C4-2B (cell line): ENCODE results near the gene CAMTA2.

Experiments
- H3K27ac ChIP-seq: fragments of 450-650 bp; 2 replicates; pipeline ENCODE4 v1.5.1; 2017
- ZFX ChIP-seq: fragments of 450-650 bp; IDR thresholded peaks from 2 replicates; pipeline ENCODE4 v1.6.1; 2017
- TF ChIP-seq, protein P1 (sequence below): fragments of 450-650 bp; conservative IDR thresholded peaks from 2 replicates; pipeline ENCODE4 v1.5.1; 2017; ENCODE audit warnings: mild to moderate bottlenecking

Gene CAMTA2

DNA sequence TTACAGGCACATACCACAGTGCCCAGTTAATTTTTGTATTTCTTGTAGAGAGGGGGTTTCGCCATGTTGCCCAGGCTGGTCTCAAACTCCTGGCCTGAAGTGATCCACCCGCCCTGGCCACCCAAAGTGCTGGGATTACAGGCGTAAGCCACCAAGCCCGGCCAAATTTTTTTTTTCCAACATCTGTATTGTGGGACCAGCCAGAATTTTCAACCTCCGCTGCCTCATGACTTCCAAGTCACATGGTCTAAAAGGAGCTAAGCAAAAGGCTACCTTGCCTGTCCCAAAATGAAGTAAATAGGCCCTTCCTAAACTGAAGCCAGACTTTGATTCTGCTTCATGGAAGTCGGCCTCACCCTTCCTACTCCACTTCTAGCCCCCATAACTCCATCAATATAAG, 15.6 kb downstream of the CAMTA2 start:
- H3K27ac ChIP-seq = no peak overlapping the region
- TF ChIP-seq, protein P1, sequence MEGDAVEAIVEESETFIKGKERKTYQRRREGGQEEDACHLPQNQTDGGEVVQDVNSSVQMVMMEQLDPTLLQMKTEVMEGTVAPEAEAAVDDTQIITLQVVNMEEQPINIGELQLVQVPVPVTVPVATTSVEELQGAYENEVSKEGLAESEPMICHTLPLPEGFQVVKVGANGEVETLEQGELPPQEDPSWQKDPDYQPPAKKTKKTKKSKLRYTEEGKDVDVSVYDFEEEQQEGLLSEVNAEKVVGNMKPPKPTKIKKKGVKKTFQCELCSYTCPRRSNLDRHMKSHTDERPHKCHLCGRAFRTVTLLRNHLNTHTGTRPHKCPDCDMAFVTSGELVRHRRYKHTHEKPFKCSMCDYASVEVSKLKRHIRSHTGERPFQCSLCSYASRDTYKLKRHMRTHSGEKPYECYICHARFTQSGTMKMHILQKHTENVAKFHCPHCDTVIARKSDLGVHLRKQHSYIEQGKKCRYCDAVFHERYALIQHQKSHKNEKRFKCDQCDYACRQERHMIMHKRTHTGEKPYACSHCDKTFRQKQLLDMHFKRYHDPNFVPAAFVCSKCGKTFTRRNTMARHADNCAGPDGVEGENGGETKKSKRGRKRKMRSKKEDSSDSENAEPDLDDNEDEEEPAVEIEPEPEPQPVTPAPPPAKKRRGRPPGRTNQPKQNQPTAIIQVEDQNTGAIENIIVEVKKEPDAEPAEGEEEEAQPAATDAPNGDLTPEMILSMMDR = no peak
- TF ChIP-seq ZFX = no peak

DNA sequence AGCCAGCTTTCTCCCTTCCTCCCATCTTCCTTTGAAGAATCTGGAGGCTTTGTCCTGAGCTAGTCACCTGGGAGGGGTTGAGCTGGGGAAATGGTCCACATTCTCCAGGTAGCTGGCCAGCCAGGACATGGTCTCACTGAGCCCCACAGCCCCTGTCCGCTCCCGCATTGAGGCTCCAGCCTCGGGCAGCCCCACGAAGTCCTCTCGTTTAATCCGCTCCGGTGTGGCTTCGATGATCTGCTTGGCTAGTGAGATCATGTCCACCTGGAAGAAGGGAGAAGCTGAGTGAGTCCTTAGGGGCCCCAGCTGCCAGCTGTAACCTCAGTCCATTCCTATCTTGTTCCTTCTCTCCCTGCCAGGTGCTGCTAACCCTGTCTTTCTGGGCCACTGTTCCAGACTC, 17.2 kb downstream of the CAMTA2 start:
- no peak overlapping the region for H3K27ac ChIP-seq
- no peak for TF ChIP-seq ZFX
- TF ChIP-seq, protein P1 = no peak

DNA sequence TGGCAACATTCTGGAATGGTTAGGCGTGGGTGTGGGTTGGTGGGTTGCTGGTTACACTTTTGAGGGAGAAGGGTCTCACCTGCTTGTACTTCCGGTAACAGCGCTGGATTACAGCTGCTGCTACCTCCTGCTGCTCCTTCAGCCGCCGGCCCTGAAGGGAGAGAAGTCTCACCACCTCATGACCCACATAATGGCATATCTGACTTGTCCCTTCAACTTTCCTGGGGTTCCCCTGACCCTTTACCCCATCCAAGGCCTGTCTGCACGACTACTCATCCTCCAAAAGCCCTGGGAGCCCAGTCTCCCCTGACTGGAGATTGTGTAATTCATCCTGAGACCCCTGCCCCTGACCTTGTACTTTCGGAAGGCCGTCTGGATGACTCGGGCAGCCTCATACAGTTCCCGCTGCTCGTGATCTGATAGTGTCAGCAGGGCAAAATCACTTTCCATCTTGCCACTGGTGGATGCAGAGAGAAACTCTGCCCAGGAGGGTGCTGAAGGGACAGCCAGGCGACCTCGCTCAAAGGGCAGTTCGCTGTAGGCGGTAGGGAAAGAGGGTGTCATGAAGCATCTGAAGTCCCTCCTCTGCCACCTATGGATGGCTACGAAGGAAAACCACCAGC, 17.8 kb downstream of the CAMTA2 start:
- H3K27ac ChIP-seq = no peak overlapping the region
- TF ChIP-seq, protein P1 = no peak
- TF ChIP-seq ZFX = no peak

DNA sequence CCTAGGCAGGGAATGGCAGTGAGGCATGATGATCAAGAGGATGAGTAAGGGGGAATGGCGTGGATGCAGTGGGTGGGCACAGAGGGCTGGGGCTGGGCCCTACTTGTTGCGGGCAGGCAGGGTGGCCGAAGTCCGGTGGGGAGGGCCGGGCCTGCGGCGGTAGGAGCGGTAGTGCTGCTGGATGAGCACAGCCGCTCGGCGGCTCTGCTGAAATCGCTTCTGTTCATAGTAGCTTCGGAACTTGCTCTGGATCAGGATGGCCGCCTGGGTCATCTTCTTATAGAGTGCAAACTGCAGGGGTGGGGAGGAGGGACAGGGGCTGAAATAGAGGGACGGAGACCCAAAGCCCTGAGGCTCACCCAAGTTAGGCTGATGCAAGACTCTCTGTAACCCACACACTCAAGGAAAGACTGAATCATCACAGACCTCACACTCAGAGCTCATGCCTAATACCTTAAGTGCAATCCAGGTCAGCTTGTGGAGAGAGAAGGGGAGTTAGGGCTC, 18.4 kb downstream of the CAMTA2 start:
- H3K27ac ChIP-seq = peak overlapping the region; percentile 95

DNA sequence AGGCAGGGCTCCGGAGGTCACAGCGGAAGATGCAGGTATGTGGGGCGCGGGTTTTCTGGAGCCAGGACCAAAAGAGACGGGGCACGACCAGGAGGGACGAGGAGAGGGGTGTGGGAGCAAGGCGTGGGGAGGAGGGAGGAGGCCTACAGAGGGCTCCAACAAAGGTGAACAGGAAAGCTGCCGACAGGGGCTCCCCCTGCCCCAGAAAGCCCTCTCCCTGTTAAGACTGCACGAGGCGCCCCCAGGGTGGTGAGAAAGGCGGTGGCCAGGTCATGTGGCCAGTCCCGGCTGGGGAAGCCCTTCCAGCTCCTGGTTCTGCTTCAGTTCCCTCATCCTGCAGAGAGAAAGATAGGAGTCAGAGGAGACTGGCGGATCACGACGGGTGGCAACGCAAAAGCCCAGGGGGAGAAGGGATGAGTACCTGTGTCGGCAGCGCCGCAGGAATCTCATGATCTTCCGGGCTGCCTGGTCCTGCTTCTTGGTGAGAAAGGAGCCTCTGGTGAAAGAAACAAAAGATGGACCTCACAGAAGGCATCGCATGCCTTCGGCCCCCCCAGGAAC, 18.9 kb downstream of the CAMTA2 start:
- no peak for TF ChIP-seq ZFX
- TF ChIP-seq, protein P1 = no peak
- peak overlapping the region; percentile 95 for H3K27ac ChIP-seq

More for the DNA sequence above, 18.4 kb downstream of the CAMTA2 start:
- TF ChIP-seq ZFX = no peak
- TF ChIP-seq, protein P1 = no peak

DNA sequence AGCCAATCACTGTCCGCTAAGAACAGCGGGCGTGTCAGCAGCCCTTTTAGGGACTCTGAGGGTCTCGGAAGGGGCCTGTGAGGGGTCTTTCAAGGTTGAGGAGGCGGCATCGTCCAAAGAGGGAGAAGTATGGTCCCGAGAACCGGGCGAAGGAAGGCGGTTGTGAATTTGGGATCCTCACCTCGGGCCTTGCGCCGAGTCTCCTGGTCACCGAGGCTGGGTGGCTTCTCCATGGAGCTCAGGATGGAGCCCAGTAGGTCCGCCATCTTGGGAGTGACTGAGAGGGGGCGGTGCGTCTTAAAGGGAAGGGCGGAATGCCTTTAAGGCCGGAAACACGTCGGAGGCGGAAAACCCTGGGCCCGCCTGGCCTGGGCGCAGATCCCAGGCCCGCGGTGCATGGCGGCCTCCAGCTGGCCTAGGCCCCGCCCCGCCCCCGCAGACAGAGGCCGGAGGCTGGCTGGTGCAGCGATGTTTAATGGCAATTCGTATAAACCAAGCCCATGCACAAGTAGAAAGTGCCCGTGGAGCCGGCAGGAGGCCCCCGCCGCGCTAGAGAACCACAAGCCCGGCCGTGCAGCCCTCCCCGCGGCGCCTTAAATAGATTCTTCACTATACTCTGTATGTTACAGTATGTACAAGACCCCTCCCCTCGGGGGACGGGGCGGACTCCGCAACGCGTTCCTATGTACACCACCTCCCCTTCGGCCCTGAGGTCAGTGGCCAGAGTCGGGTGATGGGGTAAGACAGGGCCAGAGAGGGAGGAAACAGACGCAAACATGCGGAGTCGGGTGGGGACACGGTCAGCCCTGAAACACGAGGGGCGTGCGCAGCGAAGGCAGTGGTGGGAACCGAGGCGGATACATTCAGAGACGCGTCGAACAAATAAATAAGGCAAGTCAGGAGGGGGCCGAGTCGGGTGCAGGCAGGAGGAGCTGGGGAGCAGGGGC, 19.7 kb downstream of the CAMTA2 start, which contains the start of gene SPAG7:
Gene SPAG7, minus strand, starts transcription at position 279 of the 947 bp plus-strand sequence. Its CDS starts 13 bp downstream, at position 266.
- TF ChIP-seq, protein P1 = no peak
- TF ChIP-seq ZFX = peak; percentile 37; the same call in 1 of the 2 replicates
- H3K27ac ChIP-seq = peak within 1 kb of the TSS; percentile 95
